Activated naive CD4-positive, alpha-beta T cell treated with anti-CD3 and anti-CD28 coated beads, Interleukin-2, amount 50 U/mL, for 16 hours (primary cell): ENCODE results near the gene SELENON.

ENCODE experiments used
- DNase-seq: peaks from one replicate; pipeline ENCODE4 v3.0.0-alpha.2; 2020

The SELENON gene, protein sequence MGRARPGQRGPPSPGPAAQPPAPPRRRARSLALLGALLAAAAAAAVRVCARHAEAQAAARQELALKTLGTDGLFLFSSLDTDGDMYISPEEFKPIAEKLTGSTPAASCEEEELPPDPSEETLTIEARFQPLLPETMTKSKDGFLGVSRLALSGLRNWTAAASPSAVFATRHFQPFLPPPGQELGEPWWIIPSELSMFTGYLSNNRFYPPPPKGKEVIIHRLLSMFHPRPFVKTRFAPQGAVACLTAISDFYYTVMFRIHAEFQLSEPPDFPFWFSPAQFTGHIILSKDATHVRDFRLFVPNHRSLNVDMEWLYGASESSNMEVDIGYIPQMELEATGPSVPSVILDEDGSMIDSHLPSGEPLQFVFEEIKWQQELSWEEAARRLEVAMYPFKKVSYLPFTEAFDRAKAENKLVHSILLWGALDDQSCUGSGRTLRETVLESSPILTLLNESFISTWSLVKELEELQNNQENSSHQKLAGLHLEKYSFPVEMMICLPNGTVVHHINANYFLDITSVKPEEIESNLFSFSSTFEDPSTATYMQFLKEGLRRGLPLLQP

DNA sequence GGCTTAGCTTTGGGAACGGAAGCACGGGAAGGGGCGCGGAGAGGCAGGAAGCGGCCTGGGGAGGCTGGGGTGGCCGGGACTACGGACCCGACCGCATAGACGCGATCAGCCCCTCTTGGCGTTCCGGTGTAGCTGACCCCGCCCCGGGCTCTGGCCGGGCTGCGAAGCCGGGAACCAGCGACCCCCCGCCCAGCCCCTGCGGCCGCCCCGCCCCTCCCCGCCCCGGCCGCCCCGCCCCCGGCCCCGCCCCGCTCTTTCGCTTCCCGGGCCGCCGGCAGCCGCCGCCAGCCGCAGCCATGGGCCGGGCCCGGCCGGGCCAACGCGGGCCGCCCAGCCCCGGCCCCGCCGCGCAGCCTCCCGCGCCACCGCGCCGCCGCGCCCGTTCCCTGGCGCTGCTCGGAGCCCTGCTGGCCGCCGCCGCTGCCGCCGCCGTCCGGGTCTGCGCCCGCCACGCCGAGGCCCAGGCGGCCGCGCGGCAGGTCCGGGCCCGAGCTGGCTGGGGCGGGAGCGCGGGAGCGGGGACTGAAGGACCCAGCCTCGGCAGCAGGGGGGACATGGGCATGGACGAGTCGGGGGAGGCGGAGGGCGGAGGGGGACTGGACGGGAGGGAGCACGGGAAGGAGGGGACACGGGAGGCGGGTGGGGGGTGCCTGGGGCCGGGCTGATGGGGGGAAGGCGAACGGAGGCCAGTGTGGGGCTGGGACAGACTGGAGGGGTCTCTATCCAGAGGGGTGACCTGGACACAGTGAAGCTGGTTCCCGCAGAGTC lies at the start of gene SELENON:
SELENON (plus strand) TSS at position 259 of the 768 bp plus-strand sequence; CDS start at position 297, 38 bp downstream.
- peak; percentile 34 for DNase-seq

GRCh38 chr1:25750923-25751605 lies 48.9 kb upstream of the SELENON start:
- DNase-seq = no peak

GRCh38 chr1:25754470-25755181 lies 45.4 kb upstream of the SELENON start:
- peak; percentile 54 for DNase-seq

GRCh38 chr1:25755475-25756125 lies 44.4 kb upstream of the SELENON start:
- no peak for DNase-seq

DNA sequence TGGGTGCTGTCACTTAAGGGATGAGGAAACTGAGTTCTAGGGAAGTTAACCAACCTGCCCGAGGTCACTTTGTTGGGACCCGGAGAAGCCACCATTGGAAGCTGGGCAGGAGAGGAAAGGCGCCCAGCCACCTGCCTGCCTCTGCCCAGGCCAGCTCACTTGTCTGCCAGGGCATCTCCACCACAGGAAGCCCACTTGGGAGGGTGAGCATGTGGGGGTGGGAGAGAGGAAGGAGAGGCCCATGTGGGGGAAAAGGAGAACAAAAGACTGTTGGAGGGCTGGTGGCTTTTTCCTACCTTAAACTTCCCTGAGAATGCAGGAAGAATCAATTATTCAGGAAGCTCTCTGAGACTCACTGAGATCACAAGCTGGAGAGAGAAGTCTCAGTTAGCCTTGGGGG lies 43.8 kb upstream of the SELENON start:
- DNase-seq = no peak

DNA sequence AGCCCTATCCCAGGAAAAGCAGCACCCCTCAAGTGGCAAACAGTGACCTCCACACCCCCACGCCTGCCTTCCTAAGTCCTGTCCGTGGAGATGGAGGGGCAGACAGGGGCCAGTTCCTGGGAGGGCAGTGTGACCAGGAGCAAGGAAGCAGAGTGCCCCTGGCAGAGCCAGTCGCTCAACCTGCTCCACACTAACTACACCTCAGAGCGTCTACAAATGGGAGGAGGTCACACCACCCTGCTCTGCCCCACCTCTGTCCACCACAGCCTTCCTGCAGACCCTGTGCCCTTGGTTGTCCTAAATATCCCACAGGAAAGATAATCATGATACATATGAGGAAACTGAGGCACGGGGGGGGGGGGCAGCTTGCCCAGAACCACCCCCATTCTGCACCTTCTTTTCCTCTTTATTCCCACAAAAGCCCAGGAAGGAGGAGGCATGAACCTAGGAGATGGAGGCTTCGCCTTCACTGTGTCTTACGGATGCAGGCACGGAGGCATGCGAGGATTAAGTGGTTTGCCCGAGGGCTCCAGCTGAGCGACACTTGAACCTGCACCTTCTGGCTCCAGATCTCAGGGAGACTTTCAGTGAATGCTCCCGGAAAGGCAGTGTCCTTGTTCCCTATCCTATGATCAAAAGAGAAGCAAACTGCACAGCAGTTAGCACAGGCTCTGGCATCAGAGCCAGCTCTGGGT lies 42.7 kb upstream of the SELENON start:
- DNase-seq = no peak

GRCh38 chr1:25757846-25758185 lies 42.2 kb upstream of the SELENON start:
- DNase-seq = no peak

- no peak for DNase-seq
Observed at GRCh38 chr1:25758466-25759070, 41.4 kb upstream of the SELENON start.

DNA sequence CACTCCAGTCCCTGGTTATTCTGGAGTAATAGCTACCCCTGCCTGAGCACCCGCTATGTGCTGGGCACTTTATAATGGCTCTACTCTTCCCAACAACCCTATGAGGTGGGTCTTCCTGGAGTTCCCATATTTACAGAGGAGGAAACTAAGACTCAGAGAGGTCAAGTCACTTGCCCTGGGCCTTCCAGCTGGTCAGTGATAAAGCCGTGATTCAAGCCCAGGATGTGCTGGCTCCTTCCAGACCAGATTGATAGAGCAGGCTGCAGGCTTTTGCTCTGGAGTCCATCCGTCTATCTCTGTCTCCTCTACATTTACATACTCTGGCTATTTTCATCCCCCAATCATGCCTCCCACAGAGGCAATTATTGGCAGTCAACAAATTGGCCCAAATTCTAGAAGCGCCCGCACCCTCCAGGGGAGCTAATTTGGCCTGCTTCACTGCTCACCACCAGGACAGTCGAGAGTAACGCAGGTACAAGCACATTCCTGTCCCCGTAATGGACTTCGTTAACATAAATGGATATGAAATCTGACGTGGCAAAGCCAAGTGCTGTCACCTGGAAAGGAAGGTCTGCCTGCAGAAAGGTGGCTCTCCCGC lies 39.8 kb upstream of the SELENON start:
- no peak for DNase-seq

- no peak for DNase-seq
Observed at GRCh38 chr1:25760871-25761270, 39.1 kb upstream of the SELENON start.

DNA sequence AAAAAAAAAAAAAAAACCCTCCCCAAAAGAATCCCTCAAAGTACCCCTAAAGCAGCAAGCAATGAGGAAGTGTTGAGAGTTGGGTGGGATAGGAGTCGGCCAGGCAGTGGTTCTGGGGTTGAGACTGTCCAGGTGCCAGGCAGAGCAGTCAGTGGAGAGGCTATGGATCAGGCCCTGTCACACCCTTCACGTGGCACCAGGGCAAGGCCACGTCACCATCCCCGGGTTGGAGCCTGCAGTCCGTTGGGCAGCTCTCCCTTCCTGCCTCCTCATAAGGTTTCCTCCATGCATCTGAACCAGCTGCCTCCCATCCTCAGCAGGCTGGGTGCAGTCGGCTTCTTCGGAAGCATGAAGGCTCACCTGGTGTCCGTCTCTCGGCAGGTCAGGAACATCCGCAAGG lies 36.5 kb upstream of the SELENON start:
- no peak for DNase-seq

DNA sequence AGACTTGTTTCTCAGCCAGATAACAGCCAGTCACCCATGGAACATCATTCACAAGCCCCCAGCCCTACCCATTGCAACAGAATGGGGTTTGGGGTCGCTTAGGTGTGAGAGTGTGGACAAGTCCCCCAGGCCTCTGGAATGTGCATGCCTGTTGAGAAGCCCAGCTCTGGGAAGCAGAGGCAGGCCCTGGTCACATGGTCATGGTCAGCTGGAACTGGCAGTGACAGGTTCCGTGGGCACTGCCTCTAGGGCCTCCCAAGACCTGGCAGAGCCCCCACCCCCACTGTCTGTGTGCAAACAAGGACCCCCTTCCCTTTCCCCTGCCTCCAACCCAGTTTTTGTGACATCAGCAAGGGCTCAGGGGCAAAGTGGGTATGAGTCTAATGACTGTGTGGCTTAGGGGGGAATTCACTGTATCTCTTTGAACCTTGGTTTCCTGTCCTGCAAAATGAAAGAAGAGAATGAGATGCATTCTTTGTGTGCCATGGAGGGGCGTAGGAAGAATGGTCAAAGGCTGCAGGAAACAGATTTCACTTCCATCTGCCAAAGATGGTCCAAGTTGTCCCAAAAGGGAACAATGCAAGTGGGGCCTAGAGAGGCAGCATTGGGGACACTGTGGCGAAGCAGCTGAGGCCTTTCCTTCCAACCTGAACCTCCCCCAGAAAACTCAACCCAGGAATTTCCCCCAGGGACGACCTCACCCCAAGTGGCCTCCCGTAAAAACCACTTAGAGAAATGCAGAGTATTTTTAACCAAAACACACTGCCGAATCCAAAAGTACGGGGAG lies 34.7 kb upstream of the SELENON start:
- DNase-seq = no peak

DNA sequence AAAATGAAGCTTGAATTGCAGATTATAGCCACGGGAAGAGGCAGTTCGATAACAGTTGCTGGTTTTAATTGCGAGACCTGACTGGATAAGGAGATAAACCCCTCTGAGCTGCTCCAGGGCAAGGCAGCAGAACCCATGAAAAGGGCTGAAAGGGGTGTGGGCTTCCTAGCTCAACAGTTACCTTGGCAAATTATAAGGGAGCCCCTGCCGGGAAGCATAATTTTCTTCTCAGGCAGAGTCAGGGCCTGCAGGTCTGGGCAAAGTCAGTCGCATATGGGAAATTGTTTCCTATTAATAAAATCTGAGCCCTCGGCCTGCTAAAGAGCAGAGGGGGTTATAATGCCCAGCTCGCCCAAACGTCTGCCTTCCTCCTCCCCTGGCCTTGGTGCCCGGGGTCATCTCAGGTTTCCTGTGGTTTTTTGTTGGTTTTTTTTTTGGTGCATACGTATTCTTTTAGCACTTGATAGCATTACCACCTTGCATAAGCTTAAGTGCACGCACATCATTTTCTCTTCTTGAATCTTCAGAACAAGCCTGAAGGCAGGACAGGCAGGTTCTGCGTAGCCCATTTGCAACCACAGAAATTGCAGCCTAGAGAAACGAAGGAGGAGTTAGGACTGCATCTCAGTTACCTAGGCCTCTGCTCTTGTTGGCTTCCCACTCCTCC lies 33.9 kb upstream of the SELENON start:
- DNase-seq = no peak

- DNase-seq = no peak
Observed at GRCh38 chr1:25766721-25767436, 33.1 kb upstream of the SELENON start.

GRCh38 chr1:25767437-25767770 lies 32.6 kb upstream of the SELENON start:
- no peak for DNase-seq

DNA sequence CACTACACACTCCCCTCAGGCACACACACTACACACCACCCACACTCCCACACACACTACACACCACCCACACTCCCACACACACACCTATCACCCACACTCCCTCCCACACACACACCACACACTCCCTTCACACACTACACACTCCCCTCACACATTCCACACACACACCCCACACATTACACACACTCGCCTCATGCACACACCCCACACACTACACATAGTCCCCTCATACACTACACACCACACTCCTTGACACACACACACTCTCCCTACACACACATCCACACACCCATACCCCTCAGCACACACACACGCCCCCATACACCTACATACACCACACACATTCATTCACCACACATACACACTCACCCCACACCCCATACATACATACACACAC lies 31.0 kb upstream of the SELENON start:
- DNase-seq = no peak

DNA sequence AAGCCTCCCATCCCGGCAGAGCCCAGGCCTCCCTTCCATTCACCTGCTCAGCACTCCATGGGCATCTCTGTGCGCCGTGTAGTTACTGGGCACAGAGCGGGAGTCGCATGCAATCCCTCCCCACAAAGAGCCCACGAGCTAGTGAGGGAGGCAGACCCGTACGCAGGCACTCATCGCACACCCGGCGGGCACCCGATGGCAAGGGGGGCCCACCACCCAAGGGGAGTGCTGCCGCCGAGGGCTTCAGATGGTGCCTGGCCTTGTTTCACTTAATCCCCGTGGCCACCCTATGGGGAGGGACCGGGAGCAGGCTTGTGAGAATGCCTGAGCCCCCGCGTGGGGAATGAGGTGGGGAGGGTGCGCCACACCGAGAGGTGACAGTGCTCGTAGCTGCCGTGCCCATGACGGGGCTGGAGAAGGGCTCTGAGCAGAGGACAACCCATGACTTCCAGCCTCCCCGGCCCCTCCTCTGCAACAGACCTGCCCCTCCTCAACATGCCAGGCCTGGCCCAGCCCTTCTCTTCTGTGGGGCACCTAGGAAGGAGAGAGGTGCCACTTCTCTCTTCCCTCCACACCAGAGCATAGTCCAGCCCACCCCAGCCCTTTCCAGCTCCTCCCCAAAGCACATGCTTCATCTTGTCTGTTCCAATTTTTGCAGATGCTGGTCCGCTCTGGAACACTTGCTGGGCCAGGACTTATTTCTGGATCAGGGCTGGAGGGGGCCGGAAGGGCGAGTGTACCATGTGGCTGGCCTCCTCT lies 30.2 kb upstream of the SELENON start:
- DNase-seq = no peak
